ENCODE measurements around the gene CARHSP1.
"Not testable (repeated sequence)": the region's sequence is repeated elsewhere in the genome, so short reads cannot be mapped to it uniquely, and the experiment has no call there.

Gene CARHSP1

DNA sequence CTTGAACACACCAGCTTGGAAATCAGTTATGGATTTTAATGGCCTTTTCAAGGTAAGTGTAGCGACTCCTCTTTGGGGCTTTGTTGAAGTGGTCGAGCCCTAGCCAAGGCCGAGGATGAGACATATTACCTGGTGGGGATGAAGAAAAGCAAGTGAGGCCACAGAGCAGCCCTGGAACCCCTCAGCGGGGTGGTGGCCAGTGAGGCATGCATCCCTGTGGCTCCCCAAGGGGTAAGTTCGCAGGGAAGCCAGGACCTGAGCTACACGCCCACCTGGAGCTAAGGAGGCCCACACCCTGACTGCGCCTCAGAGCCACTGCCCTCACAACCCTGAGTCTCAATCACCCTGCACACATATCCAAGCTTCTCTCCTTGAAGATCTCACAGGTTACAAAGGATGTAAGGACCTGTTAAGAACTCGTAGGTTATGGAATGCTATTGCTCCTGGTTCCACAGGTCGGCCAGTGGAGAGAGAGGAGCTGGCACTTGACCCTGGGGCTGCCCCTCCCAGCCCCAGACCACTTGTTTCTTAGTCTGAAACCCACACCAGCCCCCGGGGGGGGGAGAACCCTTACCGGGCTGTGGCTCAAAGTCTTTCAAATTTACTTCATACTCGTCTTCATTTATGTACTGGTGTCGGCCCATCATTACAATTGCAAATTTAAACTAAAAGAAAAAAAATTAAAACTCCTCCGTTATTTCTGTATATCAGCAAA, 25.3 kb upstream of the CARHSP1 start:
- no peak for DNase-seq

DNA sequence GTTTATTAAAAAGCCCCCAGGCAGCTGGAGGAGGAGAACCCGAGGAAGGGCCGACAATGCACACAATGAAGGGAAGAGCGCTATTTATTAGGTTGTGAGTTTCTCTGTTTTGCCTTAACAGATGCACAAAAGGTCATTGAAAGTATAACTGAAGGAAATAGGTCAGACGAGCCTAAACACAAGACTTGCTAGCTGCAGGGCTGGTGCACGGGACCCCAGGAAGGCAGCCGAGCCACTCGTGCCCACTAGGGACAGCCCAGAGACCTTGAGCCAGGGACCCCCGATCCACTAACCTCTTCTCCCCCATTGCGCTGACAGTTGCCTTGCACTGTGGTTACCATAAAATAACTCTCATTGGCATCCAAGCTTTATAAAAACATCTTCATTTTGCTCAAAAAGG, 24.6 kb upstream of the CARHSP1 start:
- no peak for DNase-seq

- no peak for DNase-seq
These were observed 23.3 kb upstream of the CARHSP1 start for GRCh38 chr16:8892101-8892575.

- DNase-seq = no peak
These were observed 21.7 kb upstream of the CARHSP1 start for GRCh38 chr16:8890549-8890921.

DNA sequence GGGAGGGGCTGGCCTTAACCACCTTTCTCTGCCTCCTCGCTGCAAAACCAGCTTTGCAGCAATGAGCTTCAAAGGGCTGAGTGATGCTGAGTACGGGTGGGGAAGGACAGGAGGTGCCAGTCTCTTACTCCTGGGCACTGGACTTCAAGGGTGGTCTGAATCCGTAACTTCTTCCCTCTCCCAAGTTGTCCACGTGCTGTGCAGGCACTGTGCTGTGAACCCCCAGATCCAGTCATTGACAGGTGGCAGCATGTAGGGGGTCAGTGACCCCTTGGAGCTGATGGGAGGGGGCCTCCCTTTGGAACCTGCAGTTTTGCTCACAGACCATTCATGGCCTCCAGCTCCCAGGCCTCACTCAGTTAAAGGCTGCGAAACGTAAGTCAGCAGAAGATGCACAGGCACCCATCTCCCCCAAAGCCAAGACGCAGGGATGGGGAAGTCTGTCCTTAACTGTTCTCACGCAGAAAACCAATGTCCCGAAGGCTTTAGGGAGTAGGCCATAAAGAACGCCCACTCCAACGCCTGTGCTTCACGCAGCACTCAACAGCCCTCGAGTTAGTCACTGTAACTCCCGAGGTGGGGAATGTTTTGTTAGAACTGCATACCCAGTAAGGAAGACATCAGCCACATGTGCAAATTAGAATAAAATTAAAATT, 21.2 kb upstream of the CARHSP1 start:
- DNase-seq = peak in 3 of 56 donors; percentile 9 to 32 (median 9)

DNA sequence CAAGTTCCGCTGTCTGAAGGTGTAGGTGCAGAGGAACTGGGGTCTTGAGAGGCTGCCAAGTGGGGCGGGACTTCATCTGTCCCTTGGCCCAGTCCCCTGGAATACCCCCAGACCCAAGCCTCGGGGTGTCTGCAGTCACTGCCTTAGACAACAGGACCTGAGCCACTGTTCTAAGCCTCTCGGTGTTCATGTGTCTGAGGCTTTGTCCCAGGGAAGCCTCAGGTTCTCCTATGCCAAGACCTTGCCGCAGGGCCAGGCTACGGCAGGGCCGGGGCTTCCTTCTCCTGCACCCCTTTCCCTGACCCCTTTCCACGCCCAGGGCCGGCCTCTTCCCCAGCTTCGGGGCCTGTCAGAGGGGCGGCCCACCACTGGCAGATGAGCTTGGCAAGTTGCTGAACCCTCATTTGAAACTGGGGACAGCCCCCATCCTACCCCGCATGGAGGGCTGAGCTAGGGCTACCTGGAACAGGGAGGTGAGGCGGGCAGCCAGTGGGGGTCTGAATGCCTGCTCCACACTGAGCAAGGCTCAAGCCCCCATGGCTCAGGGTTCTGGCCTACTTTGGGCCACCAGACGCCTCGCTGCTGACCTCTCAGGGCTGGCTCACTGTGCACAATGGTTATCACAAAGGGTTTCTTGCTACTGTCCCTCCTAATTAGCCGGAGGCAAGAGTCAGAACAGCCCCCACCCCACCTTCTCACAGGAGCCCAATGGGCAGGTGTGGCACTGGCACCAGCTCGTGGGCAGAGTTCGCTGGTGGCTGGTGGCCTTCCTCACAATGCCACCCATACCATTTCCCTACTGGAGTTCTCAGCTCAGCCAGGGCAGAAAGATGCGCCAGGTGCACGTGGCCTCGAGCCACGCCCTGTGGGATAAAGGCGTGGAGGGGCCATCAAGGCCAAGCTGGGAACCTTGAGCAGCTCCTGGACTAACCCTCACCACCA, 20.4 kb upstream of the CARHSP1 start:
- DNase-seq = no peak

DNA sequence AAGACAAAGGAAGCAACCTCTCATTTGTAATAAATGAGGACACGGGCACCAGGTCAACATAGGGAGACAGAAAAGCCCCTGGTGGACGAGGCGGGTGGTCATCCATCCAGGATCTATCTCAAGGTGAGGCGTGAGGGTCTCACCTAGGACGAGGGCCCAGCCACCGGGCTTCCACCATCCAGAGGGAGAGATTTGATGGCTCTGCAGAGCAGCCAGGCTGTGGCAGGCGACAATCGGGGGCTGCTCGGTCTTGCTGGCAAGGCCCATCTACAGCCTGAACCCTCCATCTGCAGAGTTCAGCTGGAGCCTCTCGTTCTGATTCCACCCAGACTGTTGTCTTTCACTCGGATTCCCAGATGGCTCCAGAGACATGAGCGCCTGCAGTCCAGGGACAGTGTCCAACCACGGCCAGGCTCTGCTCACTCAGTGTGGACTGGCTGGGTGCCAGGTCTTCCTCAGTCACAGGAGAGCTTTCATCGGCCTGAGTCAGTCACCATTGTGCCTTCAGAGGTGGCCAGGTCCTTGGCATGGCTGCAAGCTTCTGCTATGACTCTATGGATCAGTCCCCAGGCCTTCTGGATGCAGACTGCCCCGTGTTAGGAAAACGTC, 19.2 kb upstream of the CARHSP1 start:
- DNase-seq = peak in 45 of 56 donors; percentile 12 to 90 (median 53)

DNA sequence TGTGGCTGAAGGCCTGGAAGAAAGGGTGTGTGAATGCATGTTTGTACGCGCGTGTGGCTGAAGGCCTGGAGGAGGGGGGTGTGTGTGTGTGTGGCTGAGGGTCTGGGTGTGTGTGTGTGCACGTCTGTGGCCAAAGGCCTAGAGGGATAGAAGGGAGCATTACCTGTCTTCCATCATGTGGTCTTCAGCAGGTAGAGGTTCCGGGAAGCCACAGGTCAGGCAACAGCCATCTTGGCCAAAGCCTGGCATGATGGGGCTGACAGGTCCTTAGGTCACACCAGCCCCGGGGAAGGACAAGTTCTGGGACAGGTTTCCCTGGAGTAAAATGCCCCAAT, 18.6 kb upstream of the CARHSP1 start:
- DNase-seq = no peak

DNA sequence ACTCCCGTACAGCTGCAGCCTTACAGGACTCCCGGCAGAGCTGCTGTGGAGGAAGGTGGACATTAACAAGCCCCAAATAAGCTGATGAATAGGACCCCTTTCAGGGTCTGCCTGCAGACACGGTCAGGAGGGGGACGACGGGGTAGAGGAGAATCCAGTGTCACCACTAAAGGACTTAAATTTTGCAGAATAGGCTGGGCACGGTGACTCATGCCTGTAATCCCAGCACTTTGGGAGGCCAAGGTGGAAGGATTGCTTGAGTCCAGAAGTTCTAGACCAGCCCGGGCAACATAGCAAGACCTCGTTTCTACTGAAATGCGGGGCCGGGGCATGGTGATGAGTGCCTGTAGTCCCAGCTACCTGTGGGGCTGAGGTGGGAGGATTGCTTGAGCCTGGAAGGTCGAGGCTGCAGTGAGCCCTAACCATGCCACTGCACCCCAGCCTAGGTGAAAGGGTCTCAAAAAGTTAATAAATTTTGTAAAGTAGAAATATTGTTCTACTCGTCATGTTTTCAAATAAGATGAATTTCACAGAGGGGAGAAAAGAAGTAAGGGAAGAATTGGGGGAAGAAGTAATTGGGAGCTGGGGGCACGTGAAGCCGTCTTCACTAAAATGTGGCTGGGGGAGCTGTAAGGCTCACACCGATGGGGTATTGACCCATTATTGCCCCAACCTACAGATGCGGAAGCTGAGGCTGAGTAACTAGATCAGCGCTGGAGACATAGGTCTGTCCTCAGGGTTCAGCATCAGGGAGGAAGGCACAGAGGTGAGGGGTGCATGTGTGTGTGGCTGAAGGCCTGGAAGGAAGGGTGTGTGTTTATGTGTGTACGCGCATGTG, 18.0 kb upstream of the CARHSP1 start:
- no peak for DNase-seq

- DNase-seq = no peak
These were observed 17.1 kb upstream of the CARHSP1 start for GRCh38 chr16:8885674-8886592.

GRCh38 chr16:8882725-8883377, 14.0 kb upstream of the CARHSP1 start:
- no peak for DNase-seq

- DNase-seq = no peak
These were observed 13.3 kb upstream of the CARHSP1 start, which contains the start of gene LITAFD for GRCh38 chr16:8882041-8882617. Gene LITAFD (plus strand): TSS chr16:8882351. CDS start chr16:8884356, 2,005 bp downstream.

DNA sequence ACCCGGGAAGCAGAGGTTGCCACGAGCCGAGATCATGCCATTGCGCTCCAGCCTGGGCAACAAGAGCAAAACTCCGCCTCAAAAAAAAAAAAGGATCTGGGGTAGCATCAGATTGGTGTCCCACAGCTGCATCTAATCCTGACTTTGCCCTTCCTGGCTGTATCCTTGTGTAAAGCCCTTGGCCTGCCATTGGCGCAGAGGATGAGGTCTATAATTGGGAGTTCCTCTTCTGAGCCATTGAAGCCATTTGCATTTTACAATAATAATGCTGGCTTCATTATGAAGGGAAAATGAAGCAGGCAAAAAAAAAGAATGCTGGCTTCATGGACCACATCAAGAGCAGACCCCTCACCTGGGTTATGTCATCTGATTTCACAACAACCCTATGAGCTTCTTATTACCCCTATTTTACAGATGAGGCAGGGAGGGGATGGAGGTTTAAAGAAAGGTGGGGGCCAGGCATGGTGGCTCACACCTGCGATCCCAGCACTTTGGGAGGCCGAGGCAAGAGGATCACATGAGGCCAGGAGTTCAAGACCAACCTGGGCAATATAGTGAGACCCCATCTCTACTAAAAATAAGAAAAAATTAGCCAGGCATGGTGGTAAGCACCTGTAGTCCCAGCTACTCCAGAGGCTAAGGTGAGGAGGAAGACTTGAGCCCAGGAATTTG, 12.2 kb upstream of the CARHSP1 start:
- DNase-seq = no peak

GRCh38 chr16:8878523-8878911, 9.7 kb upstream of the CARHSP1 start:
- no peak for DNase-seq

DNA sequence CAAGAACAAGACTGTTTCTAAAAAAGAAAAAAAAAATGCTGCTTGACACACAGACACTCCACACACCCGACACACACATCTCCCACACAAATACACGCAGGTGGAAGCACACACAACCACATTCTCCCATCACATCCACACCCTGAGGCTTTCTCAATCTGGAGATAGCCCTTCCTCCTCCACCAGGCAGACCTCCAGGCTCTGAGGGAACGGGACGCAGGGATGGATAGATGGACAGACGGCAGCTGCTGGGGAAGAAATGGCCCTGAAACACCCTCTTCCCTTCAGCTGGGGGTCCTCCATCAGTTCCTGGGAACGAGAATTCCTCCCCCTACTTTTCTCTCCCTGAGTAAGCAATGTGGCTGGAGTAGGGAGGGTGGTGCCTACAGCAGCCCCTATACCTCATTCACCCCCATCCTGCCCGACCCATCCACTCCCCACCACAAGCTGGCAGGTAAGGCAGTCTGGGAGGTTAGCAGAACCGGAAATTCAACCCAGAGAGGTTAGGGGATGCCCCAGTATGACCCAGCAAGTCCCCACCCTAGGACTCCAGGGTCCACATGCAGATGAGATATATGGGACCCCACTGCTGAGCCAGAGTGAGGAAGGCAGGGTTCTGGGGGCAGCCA, 9.2 kb upstream of the CARHSP1 start:
- DNase-seq = no peak

GRCh38 chr16:8875317-8875716, 6.5 kb upstream of the CARHSP1 start:
- DNase-seq = not testable (repeated sequence)

GRCh38 chr16:8874388-8874787, 5.6 kb upstream of the CARHSP1 start:
- no peak for DNase-seq

DNA sequence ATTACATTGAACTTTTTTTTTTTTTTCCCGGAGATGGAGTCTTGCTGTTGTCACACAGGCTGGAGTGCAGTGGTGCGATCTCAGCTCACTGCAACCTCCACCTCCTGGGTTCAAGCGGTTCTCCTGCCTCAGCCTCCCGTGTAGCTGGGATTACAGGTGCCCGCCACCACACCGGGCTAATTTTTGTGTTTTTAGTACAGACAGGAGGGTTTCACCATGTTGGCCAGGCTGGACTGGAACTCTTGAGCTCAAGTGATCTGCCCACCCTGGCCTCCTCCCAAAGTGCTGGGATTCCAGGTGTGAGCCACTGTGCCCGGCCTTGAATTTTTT, 5.0 kb upstream of the CARHSP1 start:
- not testable (repeated sequence) for DNase-seq
